22Rv1 (cell line): Measurements from ENCODE around the gene THNSL1.

Source experiments
- H3K27ac ChIP-seq: fragments of 450-650 bp; 2 replicates; pipeline ENCODE4 v1.5.1; 2017
- ZFX ChIP-seq: fragments of 450-650 bp; IDR thresholded peaks from 2 replicates; pipeline ENCODE4 v1.6.1; 2017; ENCODE audit warnings: antibody characterized with exemption, borderline replicate concordance
- TF ChIP-seq, protein P1 (sequence below): fragments of 450-650 bp; IDR thresholded peaks from 2 replicates; pipeline ENCODE4 v1.5.1; 2017; ENCODE audit warnings: mild to moderate bottlenecking

THNSL1 gene

DNA sequence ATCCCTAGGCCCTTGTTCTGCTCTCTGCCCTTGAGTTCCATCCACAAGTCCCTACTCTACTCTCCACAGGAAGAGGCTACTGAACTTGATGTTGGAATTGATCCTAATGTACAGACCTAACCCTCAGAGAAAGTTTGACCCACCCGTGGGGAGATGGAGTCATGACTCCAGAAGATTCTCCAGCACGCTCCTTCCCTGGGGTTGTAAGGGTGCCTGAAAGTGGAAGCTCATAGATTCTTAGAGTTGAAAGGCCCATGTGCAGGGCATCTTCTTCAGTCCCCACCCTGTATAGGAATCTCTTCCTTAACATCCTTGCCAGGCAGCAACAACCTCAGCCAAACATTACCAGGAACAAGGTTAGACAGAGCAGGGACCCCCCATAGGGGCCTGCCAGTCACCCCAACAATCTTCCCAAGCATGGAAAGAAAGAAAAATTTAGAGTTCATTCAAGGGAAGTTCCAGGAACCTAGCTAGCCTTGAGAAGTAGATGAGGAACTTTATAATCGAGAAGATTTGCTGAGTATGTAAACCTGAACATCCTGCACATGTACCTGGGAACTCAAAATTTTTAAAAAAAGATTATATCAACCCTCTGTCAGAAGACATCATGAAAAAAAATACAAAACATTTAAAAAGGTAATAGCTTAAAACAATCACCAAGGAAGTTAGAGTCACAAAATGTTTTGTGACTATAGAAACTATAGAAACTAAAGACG, 49.5 kb downstream of the THNSL1 start:
- no peak for TF ChIP-seq ZFX
- TF ChIP-seq, protein P1, sequence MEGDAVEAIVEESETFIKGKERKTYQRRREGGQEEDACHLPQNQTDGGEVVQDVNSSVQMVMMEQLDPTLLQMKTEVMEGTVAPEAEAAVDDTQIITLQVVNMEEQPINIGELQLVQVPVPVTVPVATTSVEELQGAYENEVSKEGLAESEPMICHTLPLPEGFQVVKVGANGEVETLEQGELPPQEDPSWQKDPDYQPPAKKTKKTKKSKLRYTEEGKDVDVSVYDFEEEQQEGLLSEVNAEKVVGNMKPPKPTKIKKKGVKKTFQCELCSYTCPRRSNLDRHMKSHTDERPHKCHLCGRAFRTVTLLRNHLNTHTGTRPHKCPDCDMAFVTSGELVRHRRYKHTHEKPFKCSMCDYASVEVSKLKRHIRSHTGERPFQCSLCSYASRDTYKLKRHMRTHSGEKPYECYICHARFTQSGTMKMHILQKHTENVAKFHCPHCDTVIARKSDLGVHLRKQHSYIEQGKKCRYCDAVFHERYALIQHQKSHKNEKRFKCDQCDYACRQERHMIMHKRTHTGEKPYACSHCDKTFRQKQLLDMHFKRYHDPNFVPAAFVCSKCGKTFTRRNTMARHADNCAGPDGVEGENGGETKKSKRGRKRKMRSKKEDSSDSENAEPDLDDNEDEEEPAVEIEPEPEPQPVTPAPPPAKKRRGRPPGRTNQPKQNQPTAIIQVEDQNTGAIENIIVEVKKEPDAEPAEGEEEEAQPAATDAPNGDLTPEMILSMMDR, result no peak
- H3K27ac ChIP-seq, result no peak overlapping the region

DNA sequence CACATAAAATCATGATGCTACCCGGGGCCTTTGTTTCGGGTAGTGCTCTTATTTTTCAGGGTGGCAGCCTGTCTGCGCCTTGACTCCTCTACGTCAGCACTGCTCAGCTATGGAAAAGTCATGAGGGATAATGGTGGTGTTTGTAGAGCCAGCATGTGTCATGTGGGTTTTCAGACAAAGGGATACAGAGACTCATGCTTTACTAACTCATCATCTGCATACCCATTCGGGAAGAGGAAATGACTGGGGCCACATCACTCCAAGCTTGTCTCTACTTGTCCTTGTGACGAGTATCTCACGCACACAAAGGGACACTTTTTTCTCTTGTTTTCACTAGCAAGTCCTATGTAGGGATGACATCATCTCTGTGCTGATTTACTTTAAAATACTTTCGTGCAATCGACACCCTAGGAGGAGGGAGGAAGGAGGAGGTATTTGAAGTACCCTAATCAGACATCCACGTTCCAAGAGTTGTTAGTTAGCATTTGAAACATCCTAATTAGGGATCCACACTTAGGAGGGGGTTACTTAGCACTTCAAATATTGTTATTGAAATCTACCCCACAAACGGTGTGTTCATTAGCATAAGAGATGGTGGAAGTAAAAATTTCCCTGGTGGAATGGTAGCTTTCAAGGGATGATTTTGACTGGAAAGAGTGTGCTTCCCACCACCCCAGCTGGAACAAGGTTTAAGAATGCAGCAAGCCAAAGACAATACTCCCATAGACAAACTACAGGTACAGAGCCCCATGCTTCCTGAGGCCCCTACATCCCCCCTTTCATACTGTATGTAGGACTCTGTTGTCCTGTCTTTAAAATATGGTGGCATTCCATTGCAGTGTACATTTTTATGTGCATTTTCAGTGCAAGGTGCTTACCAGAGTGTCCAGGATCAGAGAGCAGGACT, 52.0 kb downstream of the THNSL1 start:
- no peak overlapping the region for H3K27ac ChIP-seq
- TF ChIP-seq, protein P1, result no peak
- TF ChIP-seq ZFX, result no peak

DNA sequence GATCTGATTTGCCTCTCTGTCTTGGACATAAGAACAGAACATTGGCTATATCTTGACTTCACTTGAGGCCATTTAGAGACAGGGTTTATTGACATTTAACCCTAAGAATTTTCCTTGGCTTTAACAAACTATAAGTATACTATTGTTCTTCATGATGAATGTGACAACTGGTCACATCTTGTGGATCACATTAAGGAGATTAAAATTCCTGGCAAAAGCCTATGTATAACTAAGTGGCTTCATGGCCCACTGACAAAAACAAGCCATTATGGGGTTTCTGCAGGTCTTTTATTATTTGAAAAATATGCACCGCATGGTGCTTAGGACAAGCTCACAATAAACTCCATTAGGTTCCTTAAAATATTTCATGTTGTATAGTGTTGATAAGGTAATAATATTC, 54.8 kb downstream of the THNSL1 start:
- no peak overlapping the region for H3K27ac ChIP-seq
- no peak for TF ChIP-seq ZFX
- TF ChIP-seq, protein P1, result no peak

DNA sequence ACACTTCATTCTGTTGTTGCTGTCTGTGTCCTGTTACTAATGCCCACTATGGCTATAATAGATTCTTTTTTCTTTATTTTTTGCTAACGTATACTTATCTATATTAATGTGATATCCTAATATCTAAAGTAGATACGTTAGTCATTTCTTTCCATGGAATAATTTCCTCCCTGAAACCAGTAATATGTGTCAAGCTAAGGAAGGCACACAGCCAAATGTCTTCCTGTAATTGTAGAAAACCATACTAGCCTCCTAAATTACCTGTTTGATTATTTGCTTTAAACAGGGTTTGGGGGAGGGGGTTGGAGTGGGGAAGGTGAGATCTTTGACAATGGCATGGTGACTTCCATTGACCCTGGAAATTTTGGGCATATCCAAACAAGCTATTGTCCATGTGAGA, 56.4 kb downstream of the THNSL1 start:
- no peak overlapping the region for H3K27ac ChIP-seq
- TF ChIP-seq, protein P1, result no peak
- no peak for TF ChIP-seq ZFX

DNA sequence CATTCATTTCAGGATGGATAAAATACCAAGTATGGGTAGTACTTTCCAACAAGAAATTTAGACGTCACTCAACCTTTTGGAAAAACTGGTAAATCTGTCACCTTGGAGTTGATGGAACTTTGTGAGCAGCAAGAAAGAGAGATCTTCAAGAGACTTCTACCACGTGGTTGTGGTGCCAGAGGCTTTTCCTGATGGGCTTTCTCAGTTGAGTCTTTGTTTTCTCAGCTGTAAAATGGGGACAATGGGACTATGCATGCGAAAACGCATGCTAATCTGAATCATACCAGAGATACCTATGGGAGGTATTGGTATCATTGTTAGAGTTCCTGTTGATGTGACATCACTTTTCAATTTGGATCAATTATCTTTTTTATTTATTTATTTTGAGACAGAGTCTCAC, 59.4 kb downstream of the THNSL1 start:
- no peak overlapping the region for H3K27ac ChIP-seq
- TF ChIP-seq, protein P1, result no peak
- no peak for TF ChIP-seq ZFX
